Cerebellar cortex (tissue), 1 donor: ENCODE results near the gene GDAP2.
A peak's percentile ranks its signal among the peaks of the same experiment; 100 is the strongest.
"Not testable (repeated sequence)": the region's sequence is repeated elsewhere in the genome, so short reads cannot be mapped to it uniquely, and the experiment has no call there.

ENCODE experiments used
- DNase-seq: peaks from one replicate; pipeline ENCODE4 v3.0.0-alpha.2; 2015; ENCODE audit warnings: low spot score

The GDAP2 gene, protein sequence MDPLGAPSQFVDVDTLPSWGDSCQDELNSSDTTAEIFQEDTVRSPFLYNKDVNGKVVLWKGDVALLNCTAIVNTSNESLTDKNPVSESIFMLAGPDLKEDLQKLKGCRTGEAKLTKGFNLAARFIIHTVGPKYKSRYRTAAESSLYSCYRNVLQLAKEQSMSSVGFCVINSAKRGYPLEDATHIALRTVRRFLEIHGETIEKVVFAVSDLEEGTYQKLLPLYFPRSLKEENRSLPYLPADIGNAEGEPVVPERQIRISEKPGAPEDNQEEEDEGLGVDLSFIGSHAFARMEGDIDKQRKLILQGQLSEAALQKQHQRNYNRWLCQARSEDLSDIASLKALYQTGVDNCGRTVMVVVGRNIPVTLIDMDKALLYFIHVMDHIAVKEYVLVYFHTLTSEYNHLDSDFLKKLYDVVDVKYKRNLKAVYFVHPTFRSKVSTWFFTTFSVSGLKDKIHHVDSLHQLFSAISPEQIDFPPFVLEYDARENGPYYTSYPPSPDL

DNA sequence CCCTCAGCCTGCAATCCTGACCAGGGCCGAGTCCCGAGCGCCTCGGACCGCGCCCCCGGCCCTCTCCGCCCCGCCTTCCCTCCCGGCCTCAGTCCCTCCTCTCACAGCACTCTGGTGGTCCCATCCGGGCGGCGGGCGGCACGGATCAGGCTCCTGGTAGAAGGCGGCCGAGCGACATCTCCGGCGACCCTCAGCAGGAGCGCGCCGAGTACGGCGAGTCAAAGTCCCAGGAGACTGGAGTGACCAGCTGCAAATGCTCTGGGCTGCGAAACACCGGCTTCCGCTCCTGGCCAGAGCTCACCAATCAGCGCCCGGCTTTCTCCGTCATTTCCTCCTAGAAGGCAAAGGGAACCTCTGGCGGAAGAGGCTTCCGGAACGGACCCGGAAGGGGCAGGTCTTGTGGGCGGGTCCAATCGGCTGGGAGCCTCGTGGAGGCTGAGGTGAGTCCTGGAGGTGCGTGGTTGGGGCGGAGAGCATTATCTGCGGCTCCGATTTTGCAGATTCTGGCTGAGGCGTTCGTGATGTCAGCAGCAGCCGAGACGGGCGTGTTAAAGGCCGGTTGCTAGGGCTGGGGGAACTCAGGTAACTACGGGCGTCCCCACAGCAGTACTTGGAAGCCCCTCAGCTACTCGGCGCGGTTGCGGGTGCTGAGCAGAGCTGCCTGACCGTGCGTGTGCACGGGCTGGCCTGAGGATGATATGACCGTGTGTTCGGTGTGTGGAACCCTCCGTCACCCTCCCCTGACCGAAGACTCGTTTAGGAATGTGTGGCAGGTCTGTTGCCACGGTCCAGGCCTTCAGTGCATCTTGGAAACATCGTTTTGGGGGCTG lies at the start of gene GDAP2, which contains the start of gene WDR3:
TSS of gene GDAP2 (minus strand) at position 279 of the 830 bp plus-strand sequence. CDS start 9,264 bp downstream, outside the sequence.
TSS of gene WDR3 (plus strand) at position 397 of the 830 bp plus-strand sequence. CDS start 3,581 bp downstream, outside the sequence.
- peak; percentile 99 for DNase-seq

DNA sequence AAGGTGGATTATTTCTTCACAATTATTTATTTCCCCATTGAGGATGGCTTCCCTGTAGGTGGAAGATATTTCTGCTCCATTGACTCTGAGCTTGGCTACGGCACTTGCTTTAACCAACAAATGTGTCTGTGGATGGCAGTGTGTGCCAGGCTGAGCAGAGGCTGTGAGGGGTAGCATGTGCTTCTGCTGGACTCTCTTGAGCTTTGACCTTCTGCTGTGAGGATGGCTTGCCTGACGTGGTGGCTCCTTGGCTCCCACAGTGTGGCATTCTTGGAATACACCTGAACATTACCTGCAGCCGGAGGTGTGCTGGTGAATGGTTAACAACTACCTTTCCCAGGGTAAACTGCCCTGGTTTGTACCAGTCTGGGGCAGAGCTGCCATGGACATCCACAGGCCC lies 47.0 kb upstream of the GDAP2 start:
- no peak for DNase-seq

DNA sequence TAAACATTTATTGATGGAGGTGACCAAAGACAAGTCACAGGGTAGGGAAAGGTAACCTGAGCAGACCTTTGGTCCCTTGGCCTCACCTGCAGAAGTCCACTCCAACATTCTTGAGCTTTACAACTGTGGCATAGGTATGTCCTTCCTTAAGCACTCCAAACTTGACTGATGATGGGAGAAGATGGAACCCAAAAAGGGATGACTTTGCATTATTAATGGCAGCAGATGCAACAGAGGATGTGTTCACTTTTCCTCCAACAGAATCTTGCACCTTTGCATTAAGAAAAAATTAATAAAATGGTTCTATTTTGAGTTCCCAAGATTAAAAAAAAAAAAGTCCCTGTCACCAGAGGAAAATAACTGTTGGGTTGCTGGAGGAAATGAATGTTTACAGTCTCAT lies 42.4 kb upstream of the GDAP2 start:
- no peak for DNase-seq

DNA sequence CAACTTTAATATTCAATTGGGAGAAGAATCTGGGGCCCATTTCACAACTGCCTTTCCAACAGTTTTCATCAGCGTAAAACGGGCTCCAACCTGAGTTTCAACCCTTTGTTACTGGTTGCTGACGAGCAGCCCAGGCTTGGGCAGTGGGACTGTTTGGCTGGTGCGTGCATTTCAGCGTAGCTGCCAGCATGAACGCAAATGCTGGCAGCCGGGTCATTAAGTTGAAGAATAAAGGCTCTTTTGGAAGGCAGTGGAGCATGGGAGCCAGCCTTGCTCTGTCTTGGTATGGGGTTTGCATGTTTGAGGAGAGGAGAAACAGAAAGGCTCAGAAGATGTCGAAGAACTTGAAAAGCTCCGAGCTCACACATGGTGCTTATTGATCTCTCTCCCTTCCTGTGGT lies 40.8 kb upstream of the GDAP2 start:
- DNase-seq: no peak

DNA sequence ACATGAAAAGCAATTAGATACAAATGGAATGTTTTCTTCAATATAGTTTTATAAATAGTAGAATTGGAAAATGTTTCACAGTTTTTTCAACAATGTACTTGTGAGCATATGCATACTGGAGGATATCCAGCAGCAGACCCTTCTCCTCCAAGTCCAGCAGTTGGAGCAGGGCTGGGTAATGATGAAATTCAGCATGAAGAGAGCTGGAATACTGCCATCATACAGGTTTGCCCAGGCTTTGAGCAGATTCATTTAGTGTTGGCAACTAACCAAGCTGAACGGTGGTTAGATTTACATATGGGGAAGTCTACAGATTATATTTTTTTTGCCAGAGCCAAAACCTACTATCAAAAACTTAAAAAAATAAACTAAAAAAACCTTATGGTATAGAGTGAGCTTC lies 38.5 kb upstream of the GDAP2 start:
- DNase-seq: peak; percentile 10

DNA sequence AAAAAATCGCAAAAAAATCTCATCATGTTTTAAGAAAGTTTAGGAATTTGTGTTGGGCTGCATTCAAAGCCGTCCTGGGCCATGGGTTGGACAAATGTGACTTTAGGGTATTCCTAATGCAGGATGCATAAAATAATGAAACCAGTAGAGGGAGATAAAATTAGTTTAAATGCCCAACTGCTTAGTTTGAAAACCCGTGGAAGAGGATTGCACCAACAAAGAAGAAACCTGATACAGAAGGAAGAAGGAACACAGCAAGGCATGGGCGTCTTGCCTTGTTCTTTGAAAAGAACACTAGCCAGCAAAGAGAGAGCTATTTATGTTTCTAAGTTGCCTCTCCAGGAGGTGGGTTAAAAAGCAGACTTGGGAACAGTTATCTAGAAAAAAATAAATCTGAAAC lies 38.1 kb upstream of the GDAP2 start:
- DNase-seq: peak; percentile 8

DNA sequence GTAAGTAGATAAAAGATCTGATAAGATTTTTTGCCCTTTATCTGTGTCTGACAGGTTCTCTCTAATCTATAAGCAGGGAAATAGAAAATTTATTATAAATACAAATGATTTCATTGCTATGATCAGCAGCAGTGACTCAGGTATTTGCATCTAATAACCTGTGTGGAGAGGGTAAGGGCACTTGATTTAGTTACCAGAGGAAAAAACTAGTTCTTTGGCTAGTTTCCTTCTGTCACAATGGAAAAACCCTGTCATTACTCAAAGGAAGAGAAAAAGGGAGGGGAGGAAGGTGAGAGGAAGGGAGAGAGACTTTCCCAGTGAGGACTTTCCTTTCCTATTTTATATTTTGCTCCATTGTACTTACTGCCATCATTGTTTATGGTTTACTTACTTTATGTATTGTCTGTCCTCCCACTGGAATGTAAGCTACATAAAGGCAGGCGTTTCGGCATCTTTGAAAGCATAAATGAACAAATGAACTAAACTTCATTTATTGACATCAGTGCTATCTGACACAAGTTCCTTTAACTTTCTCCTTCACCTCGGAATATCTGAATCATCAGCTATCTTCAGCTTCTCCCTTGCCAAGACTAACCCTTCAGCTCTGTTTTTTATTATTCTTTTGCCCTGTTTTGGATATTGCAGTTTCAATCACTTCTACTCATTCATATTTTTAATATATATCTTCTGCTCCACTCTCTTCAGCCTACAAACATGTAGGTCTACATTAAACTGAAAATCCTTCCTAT lies 35.0 kb upstream of the GDAP2 start:
- no peak for DNase-seq

DNA sequence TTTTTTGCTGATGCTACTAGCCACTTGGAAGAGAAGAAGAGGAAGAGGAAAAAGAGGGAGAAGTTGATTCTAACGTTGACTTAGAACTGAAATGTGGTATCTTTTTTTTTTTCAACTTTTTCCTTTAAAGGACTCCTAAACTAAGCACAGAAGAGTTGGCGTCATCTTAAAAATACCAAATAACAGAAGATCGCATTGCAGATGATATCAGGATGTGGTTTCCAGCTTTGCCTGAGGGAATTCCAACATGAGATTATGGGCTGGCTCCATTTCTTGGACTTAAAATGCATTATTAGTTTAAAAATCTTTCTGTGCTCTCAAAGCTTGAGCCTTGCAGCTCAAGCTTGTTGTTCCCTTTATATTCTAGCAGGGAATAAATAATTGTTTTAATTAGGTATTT lies 29.9 kb upstream of the GDAP2 start:
- no peak for DNase-seq

DNA sequence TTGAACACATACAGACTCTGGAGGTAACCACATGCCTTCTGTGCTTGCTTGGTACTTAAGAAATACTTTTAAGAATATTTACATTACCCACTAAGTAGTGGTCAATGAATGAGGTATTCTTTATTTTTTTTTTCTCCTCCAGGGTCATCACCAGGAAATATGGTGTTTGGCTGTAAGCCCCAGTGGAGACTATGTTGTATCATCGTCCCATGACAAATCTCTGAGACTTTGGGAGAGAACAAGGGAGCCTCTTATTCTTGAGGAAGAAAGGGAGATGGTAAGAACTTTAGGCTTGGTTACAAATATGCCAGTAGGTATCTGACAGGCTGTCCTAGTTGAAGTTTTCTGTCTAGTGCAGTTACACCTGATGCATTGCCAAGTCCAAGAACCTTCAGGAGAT lies 23.0 kb upstream of the GDAP2 start:
- no peak for DNase-seq

DNA sequence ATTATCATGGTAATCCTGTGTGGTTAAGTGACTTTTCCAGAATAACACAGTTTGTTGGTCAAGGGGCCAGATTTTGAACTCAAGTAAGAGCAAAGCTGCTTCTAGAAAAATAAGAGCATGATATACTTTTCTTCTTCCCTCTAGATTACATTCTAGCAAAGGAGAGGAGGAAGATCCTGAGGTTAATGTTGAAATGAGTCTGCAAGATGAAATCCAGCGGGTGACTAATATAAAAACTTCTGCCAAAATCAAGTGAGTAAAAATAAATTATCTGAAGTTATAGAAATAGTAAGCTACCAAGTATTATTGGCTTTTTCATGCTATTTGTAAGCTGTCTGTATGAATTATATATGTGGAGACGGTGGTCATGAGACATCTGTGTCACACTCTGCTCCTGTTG lies 12.9 kb upstream of the GDAP2 start:
- no peak for DNase-seq

DNA sequence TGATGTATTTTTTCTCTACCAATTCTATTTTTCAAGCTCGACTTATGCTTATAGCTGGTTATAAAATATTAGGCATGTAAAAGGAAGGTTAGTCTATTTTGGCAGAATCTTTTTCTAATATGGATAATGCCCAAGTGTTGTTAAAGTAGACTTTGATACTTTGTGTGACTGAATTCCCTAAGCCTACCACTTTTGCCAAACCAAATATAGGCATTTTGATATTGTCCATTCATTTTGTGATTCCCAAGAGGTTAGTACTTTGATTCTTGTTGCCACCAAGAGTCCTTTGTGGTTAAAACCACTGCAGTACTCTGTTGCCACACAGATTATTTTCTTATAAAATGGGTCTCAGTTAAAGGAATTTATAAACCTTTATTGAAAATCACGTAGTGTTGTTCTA lies 4.3 kb upstream of the GDAP2 start:
- no peak for DNase-seq

DNA sequence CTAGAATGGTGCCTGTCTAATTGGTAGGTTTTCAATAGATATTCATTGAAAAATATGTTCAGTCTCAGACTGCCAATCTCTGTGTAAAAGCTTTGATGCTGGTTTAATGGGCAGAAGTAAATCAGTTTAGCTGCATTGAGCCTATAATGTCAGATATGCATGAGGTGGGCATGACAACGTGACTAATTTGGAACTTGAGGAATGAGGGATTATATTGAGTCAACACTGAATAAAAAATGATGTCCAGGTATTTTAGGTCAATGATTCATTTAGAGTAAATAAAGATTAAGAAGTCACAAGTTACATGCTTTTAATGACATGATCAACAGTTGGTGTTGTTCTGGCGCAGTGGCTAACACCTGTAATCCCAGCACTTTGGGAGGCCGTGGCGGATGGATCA lies 3.2 kb upstream of the GDAP2 start:
- no peak for DNase-seq

DNA sequence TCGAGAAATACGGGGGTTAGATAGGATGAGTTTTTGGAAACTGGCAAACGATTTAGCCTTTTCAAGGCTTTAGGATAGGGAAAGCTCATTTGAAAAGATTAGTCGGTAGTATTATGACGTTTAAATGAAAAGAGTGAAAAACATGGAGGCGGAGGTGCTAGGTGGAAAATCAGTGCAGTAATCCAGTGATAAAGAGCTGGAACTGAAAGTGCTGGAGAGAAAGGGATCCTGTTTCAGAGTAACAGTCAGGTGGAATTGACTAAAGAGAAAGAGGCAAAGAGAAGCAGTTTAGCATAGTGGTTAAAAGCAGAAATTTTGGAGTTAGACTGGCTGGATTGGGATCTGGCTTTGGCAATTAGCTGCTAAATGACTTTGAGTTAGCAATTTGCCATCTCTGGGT lies 1.1 kb upstream of the GDAP2 start:
- DNase-seq: peak; percentile 1

DNA sequence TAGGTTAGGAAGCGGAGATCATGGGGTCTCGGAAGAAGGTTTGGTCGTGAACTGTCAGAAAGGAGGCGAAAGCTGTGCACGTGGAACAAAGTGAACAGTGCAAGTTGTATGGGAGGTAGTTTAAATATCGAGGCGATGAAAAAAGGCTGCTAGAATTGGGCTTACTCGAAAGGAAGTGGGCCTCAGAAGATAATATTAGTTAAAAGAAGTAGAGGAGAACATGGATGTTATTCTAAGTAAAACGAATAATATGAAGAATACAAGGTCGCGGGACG lies 689 bp upstream of the GDAP2 start:
- no peak for DNase-seq

DNA sequence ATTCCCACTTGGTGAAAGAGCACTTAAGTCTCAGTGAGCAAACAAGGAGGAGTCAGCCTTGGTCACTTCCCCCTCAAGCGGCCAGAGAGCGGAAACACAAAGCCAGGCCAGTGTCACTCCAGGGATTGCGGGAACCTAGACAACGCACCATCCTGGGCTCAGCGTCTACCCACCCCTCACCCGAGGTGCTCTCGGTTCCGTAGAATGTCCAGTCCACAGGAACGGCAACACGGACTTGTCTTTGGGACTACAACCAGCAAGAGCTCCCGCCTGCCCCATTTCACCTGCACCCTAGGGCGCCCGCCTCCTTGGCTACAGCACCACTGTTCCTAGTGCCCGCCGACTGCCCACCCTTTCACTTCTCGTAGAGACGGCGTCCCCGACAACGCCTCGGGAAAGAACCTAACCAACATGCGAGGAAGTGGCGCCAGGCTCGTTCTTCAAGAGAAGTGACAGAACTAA lies 509 bp downstream of the GDAP2 start:
- DNase-seq: peak; percentile 67

DNA sequence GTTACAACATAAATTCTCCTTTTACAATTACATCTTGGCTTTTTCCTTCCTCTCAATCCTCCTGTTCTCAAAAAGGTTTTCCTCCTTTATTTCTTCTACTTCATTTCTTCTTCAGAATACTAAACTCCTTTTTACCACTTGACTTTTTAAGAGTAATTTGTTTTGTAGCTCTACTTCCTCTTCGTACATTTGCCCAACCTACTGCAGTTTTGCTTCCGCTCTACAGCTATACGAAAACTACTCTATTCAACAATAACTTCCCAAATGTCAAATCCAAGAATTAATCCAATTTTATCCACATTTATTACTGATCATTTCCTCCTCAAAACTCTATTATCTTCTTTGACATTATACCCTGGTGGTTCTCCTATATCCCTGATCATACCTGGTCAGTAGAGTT lies 3.4 kb downstream of the GDAP2 start:
- no peak for DNase-seq

DNA sequence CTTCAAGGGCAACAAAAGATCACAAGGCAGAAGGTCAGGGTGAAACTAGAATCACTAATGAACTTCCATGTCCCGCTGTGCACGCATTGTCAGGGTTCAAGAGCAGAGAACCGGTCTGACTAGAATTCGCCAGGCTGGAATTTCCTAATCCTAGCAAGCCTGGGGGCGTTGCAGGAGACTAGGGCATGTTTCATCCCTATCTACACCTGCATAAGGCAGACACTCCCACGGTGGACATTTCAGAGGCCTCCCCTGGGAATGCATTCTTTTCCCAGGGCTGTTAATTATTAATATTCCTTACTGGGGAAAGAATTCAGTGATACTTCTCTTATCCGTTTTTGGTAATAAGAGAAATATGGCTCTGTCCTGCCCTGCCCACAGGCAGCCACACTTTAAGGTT lies 6.7 kb downstream of the GDAP2 start:
- DNase-seq: not testable (repeated sequence)

DNA sequence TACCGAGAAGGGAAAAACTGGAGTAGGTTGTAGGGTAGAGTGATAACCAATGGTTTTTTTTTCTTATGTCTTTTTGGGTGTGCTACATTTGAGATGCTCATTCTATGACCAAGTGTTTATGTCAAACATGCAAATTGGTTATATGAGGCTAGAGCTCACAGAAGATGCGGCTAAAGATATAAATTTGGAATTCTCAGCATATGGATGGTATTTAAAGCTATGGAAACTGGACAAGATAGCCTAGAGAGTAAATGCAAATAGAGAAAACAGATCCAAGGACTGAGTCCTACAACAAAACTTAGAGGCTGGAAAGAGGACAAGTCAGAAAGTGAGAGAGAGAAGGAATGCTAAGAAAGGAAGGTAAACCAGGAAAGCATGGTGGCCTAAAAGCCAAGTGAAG lies 7.4 kb downstream of the GDAP2 start:
- no peak for DNase-seq

DNA sequence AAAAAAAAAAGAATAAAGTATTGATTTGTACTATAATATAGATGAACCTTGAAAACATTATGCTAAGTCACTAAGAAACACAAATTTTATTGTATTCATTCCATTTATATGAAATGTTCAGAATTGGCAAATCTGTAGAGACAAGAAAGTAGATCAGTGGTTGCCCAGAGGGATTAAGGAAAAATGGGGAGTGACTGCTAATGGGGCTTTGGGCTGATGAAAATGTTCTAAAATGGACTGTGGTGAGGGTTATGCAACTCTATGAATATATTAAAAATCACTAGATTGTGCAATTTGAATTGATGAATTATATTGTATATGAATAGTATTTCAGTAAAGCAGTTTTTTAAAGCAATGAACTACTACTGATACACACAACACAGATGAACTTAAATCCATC lies 10.0 kb downstream of the GDAP2 start:
- DNase-seq: no peak

DNA sequence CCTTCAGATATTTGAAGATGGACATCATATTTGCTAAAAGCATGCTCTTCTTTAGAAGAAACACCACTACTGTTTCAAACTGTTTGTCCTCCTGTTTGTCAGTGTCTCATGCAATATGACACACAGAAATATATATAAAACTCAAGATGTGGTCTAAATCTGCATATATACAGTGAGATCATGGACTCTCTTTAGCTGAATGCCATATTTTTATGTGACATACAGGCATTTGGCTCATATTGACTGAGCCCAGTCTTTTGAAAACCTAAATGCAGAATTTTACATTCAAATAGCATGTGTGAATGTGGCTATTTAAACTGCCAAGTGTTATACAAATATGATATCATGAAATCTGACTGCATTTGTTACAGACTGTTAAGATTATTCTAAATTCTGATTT lies 18.4 kb downstream of the GDAP2 start:
- no peak for DNase-seq

DNA sequence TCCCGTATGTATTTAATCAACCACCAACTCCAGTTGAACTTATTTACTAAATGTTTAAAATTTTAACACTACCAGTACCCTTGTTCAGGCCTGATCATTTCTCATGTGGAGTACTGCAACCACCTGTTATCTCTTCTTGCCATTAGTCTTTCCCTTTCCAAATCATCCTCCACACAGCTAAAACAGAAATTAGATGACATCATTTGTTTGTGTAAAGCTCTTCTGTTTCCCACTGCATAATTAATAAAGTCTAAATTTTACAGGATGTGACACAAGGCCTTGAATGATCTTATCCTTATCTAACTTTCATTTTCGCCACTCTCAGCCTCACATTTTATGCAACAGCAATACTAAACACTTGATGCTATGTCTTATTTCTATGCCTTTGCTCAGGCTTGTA lies 24.4 kb downstream of the GDAP2 start:
- no peak for DNase-seq

DNA sequence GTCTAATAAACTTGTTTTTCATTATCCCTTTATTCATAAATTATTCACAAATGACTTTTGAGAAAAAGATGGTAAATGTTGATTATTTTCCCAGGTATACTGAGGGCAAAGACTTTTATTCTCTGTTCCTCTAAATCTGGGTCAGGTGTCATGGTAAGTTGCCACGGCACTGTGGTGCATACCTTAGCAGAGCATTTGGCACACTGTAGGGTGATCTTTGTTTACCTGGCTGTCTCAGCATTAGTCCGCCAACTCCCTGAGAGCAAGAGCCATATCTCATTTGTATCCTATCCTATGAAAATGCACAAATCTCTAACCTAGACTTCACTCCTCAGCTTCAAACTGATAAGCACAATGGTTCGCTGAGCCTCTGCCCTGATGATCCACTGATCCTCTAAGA lies 24.9 kb downstream of the GDAP2 start:
- no peak for DNase-seq
